SU-DHL-6 (cell line): Measurements from ENCODE around the gene NRP2.

ENCODE experiments used
- CTCF ChIP-seq: fragments of 200-600 bp; sonication (generic); IDR thresholded peaks from one replicate; pipeline ENCODE4 v1.5.1; 2017; ENCODE audit warnings: antibody characterized with exemption, mild to moderate bottlenecking, low read length, moderate library complexity; ENCODE audit not compliant: insufficient read depth, poor library complexity, severe bottlenecking
- EZH2phosphoT487 ChIP-seq: fragments of 200-600 bp; sonication (generic), shearing (Covaris generic); conservative IDR thresholded peaks from 2 replicates; pipeline ENCODE4 v1.6.1; 2018; ENCODE audit warnings: mild to moderate bottlenecking, antibody characterized with exemption, low read length, moderate library complexity, mixed read lengths

GRCh38 chr2:205762881-205763280 is 80.6 kb downstream of the NRP2 start:
- no peak for TF ChIP-seq CTCF
- no peak for TF ChIP-seq EZH2phosphoT487
